WTC11 (cell line): ENCODE measurements around the gene TRAP1. TPM values are rescaled to one million over a fixed set of nuclear protein-coding genes. Genes with fewer than 3 reads are reported as not detected.

Experiments
- ATF1 ChIP-seq: sonication (generic); formaldehyde crosslinking; IDR thresholded peaks from 2 replicates; pipeline ENCODE4 v1.8.1; 2023; ENCODE audit warnings: mild to moderate bottlenecking, moderate library complexity, missing genetic modification reagents
- E2F1 ChIP-seq: sonication (generic); formaldehyde crosslinking; IDR thresholded peaks from 2 replicates; pipeline ENCODE4 v1.8.0; 2022; ENCODE audit warnings: mild to moderate bottlenecking, missing genetic modification reagents
- E2F5 ChIP-seq: sonication (generic); formaldehyde crosslinking; IDR thresholded peaks from 2 replicates; pipeline ENCODE4 v1.8.1; 2022; ENCODE audit warnings: mild to moderate bottlenecking, moderate library complexity, missing genetic modification reagents
- ELF4 ChIP-seq: sonication (generic); formaldehyde crosslinking; IDR thresholded peaks from 2 replicates; pipeline ENCODE4 v1.8.1; 2022; ENCODE audit warnings: low read depth, mild to moderate bottlenecking, moderate library complexity, missing genetic modification reagents
- FOXJ3 ChIP-seq: sonication (generic); formaldehyde crosslinking; IDR thresholded peaks from 2 replicates; pipeline ENCODE4 v1.9.0; 2021; ENCODE audit warnings: missing genetic modification reagents, mild to moderate bottlenecking, borderline replicate concordance
- FOXK1 ChIP-seq: sonication (generic); formaldehyde crosslinking; IDR thresholded peaks from 2 replicates; pipeline ENCODE4 v1.8.0; 2022; ENCODE audit warnings: mild to moderate bottlenecking, moderate library complexity, missing genetic modification reagents
- FOXP1 ChIP-seq: sonication (generic); formaldehyde crosslinking; IDR thresholded peaks from 2 replicates; pipeline ENCODE4 v1.8.0; 2022; ENCODE audit warnings: missing genetic modification reagents, mild to moderate bottlenecking, moderate library complexity, borderline replicate concordance
- FOXP4 ChIP-seq: sonication (generic); formaldehyde crosslinking; IDR thresholded peaks from 2 replicates; pipeline ENCODE4 v1.8.0; 2022; ENCODE audit warnings: mild to moderate bottlenecking, missing genetic modification reagents
- GRHL2 ChIP-seq: fragments of 250-450 bp; sonication (Bioruptor Pico); IDR thresholded peaks from 2 replicates; pipeline ENCODE4 v1.8.0; 2022; ENCODE audit warnings: mild to moderate bottlenecking, moderate library complexity; ENCODE audit not compliant: insufficient replicate concordance, severe bottlenecking
- GTF2I ChIP-seq: fragments of 250-450 bp; sonication (Bioruptor Pico); conservative IDR thresholded peaks from 2 replicates; pipeline ENCODE4 v1.4.0; 2021; ENCODE audit warnings: mild to moderate bottlenecking
- HMGA2 ChIP-seq: fragments of 250-450 bp; sonication (Bioruptor Pico); IDR thresholded peaks from 2 replicates; pipeline ENCODE4 v1.4.0; 2021; ENCODE audit warnings: mild to moderate bottlenecking, moderate library complexity
- MXD4 ChIP-seq: fragments of 250-450 bp; sonication (Bioruptor Pico); IDR thresholded peaks from 2 replicates; pipeline ENCODE4 v1.8.0; 2021; ENCODE audit warnings: mild to moderate bottlenecking, moderate library complexity, borderline replicate concordance
- NFATC4 ChIP-seq: fragments of 250-450 bp; sonication (Bioruptor Pico); IDR thresholded peaks from 2 replicates; pipeline ENCODE4 v1.9.0; 2021; ENCODE audit warnings: mild to moderate bottlenecking
- NFYB ChIP-seq: sonication (generic); formaldehyde crosslinking; conservative IDR thresholded peaks from 2 replicates; pipeline ENCODE4 v1.8.0; 2022; ENCODE audit warnings: low read depth, missing genetic modification reagents
- NR1H2 ChIP-seq: sonication (generic); formaldehyde crosslinking; IDR thresholded peaks from 2 replicates; pipeline ENCODE4 v1.9.0; 2021; ENCODE audit warnings: mild to moderate bottlenecking, moderate library complexity, missing genetic modification reagents
- NR2C2 ChIP-seq: sonication (generic); formaldehyde crosslinking; IDR thresholded peaks from 2 replicates; pipeline ENCODE4 v1.8.0; 2022; ENCODE audit warnings: mild to moderate bottlenecking, missing genetic modification reagents
- NR3C1 ChIP-seq: sonication (generic); formaldehyde crosslinking; conservative IDR thresholded peaks from 2 replicates; pipeline ENCODE4 v1.8.1; 2023; ENCODE audit warnings: low read depth, mild to moderate bottlenecking, missing genetic modification reagents
- OVOL2 ChIP-seq: fragments of 250-450 bp; sonication (Bioruptor Pico); IDR thresholded peaks from 2 replicates; pipeline ENCODE4 v1.9.0; 2021; ENCODE audit warnings: mild to moderate bottlenecking, borderline replicate concordance
- PRRX2 ChIP-seq: fragments of 250-450 bp; sonication (Bioruptor Pico); IDR thresholded peaks from 2 replicates; pipeline ENCODE4 v1.8.0; 2021; ENCODE audit warnings: mild to moderate bottlenecking
- TEAD1 ChIP-seq: sonication (generic); formaldehyde crosslinking; IDR thresholded peaks from 2 replicates; pipeline ENCODE4 v1.8.0; 2022; ENCODE audit warnings: mild to moderate bottlenecking, missing genetic modification reagents
- ZBTB21 ChIP-seq: sonication (generic); formaldehyde crosslinking; IDR thresholded peaks from 2 replicates; pipeline ENCODE4 v1.8.1; 2023; ENCODE audit warnings: mild to moderate bottlenecking, missing genetic modification reagents, borderline replicate concordance
- ZNF121 ChIP-seq: sonication (generic); formaldehyde crosslinking; IDR thresholded peaks from 2 replicates; pipeline ENCODE4 v1.8.0; 2023; ENCODE audit warnings: missing genetic modification reagents
- ZNF138 ChIP-seq: sonication (generic); formaldehyde crosslinking; conservative IDR thresholded peaks from 2 replicates; pipeline ENCODE4 v1.8.1; 2022; ENCODE audit warnings: mild to moderate bottlenecking, moderate library complexity, missing genetic modification reagents
- ZNF219 ChIP-seq: sonication (generic); formaldehyde crosslinking; IDR thresholded peaks from 2 replicates; pipeline ENCODE4 v1.8.0; 2023; ENCODE audit warnings: missing genetic modification reagents, mild to moderate bottlenecking, borderline replicate concordance
- ZNF396 ChIP-seq: fragments of 250-450 bp; sonication (Bioruptor Pico); IDR thresholded peaks from 2 replicates; pipeline ENCODE4 v1.8.0; 2021; ENCODE audit warnings: mild to moderate bottlenecking, moderate library complexity, borderline replicate concordance
- ZNF423 ChIP-seq: fragments of 250-450 bp; sonication (Bioruptor Pico); IDR thresholded peaks from 2 replicates; pipeline ENCODE4 v2.1.2; 2022; ENCODE audit warnings: mild to moderate bottlenecking, moderate library complexity
- ZNF425 ChIP-seq: fragments of 250-450 bp; sonication (Bioruptor Pico); conservative IDR thresholded peaks from 2 replicates; pipeline ENCODE4 v1.9.0; 2021; ENCODE audit warnings: mild to moderate bottlenecking
- ZNF671 ChIP-seq: fragments of 250-450 bp; sonication (Bioruptor Pico); IDR thresholded peaks from 2 replicates; pipeline ENCODE4 v1.8.0; 2021; ENCODE audit warnings: mild to moderate bottlenecking
- total RNA-seq: library from RNA; stranded (reverse); gene quantifications from 3 replicates; pipeline ENCODE4 v1.2.3, GENCODE V29; 2021
- TF ChIP-seq, protein P1 (sequence below): sonication (generic); formaldehyde crosslinking; IDR thresholded peaks from 2 replicates; pipeline ENCODE4 v1.8.1; 2023; ENCODE audit warnings: mild to moderate bottlenecking, moderate library complexity, missing genetic modification reagents
- TF ChIP-seq, protein P2 (sequence below): sonication (generic); formaldehyde crosslinking; IDR thresholded peaks from 2 replicates; pipeline ENCODE4 v1.8.0; 2022; ENCODE audit warnings: mild to moderate bottlenecking, missing genetic modification reagents
- TF ChIP-seq, protein P3 (sequence below): sonication (generic); formaldehyde crosslinking; IDR thresholded peaks from 2 replicates; pipeline ENCODE4 v1.8.1; 2023; ENCODE audit warnings: mild to moderate bottlenecking, missing genetic modification reagents

TRAP1 gene
- total RNA-seq, 1 experiment from 2014 or later, result 285 TPM

- TF ChIP-seq, protein P1, sequence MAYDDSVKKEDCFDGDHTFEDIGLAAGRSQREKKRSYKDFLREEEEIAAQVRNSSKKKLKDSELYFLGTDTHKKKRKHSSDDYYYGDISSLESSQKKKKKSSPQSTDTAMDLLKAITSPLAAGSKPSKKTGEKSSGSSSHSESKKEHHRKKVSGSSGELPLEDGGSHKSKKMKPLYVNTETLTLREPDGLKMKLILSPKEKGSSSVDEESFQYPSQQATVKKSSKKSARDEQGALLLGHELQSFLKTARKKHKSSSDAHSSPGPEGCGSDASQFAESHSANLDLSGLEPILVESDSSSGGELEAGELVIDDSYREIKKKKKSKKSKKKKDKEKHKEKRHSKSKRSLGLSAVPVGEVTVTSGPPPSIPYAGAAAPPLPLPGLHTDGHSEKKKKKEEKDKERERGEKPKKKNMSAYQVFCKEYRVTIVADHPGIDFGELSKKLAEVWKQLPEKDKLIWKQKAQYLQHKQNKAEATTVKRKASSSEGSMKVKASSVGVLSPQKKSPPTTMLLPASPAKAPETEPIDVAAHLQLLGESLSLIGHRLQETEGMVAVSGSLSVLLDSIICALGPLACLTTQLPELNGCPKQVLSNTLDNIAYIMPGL (CRISPR knock-in tag), result no peak
- no peak for TF ChIP-seq FOXJ3 (CRISPR knock-in tag)
- TF ChIP-seq, protein P2, sequence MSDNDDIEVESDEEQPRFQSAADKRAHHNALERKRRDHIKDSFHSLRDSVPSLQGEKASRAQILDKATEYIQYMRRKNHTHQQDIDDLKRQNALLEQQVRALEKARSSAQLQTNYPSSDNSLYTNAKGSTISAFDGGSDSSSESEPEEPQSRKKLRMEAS, result peak; percentile 87
- TF ChIP-seq OVOL2 (CRISPR knock-in tag), result no peak
- no peak for TF ChIP-seq NFATC4 (CRISPR knock-in tag)
- no peak for TF ChIP-seq FOXP4
- peak; percentile 78; the same call in 1 of the 2 replicates for TF ChIP-seq FOXK1 (CRISPR knock-in tag)
- no peak for TF ChIP-seq ZNF138
- TF ChIP-seq TEAD1 (CRISPR knock-in tag), result peak; percentile 62
- no peak for TF ChIP-seq ZNF121 (CRISPR knock-in tag)
- TF ChIP-seq NR1H2 (CRISPR knock-in tag), result no peak
- peak; percentile 90; the same call in 1 of the 2 replicates for TF ChIP-seq NR3C1 (CRISPR knock-in tag)
- no peak for TF ChIP-seq ZNF396 (CRISPR knock-in tag)
- TF ChIP-seq HMGA2 (CRISPR knock-in tag), result no peak
- no peak for TF ChIP-seq NFYB
- no peak for TF ChIP-seq E2F5 (CRISPR knock-in tag)
- TF ChIP-seq GTF2I (CRISPR knock-in tag), result no peak
- no peak for TF ChIP-seq ATF1 (CRISPR knock-in tag)
- TF ChIP-seq GRHL2 (CRISPR knock-in tag), result no peak
- TF ChIP-seq NR2C2 (CRISPR knock-in tag), result no peak
- TF ChIP-seq FOXP1 (CRISPR knock-in tag), result peak; percentile 74
- no peak for TF ChIP-seq ZBTB21 (CRISPR knock-in tag)
- TF ChIP-seq ZNF425 (CRISPR knock-in tag), result no peak
- no peak for TF ChIP-seq ELF4 (CRISPR knock-in tag)
- TF ChIP-seq ZNF219 (CRISPR knock-in tag), result peak; percentile 74; the same call in 1 of the 2 replicates
- TF ChIP-seq, protein P3, sequence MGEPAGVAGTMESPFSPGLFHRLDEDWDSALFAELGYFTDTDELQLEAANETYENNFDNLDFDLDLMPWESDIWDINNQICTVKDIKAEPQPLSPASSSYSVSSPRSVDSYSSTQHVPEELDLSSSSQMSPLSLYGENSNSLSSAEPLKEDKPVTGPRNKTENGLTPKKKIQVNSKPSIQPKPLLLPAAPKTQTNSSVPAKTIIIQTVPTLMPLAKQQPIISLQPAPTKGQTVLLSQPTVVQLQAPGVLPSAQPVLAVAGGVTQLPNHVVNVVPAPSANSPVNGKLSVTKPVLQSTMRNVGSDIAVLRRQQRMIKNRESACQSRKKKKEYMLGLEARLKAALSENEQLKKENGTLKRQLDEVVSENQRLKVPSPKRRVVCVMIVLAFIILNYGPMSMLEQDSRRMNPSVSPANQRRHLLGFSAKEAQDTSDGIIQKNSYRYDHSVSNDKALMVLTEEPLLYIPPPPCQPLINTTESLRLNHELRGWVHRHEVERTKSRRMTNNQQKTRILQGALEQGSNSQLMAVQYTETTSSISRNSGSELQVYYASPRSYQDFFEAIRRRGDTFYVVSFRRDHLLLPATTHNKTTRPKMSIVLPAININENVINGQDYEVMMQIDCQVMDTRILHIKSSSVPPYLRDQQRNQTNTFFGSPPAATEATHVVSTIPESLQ (CRISPR knock-in tag), result no peak
- no peak for TF ChIP-seq ZNF671 (CRISPR knock-in tag)
- no peak for TF ChIP-seq MXD4 (CRISPR knock-in tag)
- TF ChIP-seq ZNF423 (CRISPR knock-in tag), result no peak
- no peak for TF ChIP-seq E2F1 (CRISPR knock-in tag)
- no peak for TF ChIP-seq PRRX2 (CRISPR knock-in tag)
Observed at GRCh38 chr16:3717235-3718018, at the start of gene TRAP1 (continued).
